Left ventricle myocardium superior (tissue), 1 donor: Measurements from ENCODE around the gene SH3BP4. TPM values are rescaled to one million over a fixed set of nuclear protein-coding genes. Genes with fewer than 3 reads are reported as not detected.

Experiments used
- ATAC-seq: fragments of 200-7000 bp; cut with Tn5 transposase; one replicate; pipeline ENCODE4 v1.9.1; 2020; ENCODE audit warnings: mild to moderate bottlenecking, moderate library complexity
- DNase-seq: peaks from one replicate; pipeline ENCODE4 v3.0.0-alpha.2; 2020
- intact Hi-C: fragments of 100-400 bp; cut with micrococcal nuclease; formaldehyde crosslinking; loops from one replicate; pipeline ENCODE4 v1.11.0; 2022
- total RNA-seq: library from RNA; stranded (reverse); fragmentation: NEBNext Ultra II Directional; extraction: Animal tissue kit (Norgen Biotek cat#: 25700); gene quantifications from one replicate; pipeline ENCODE4 v1.2.1, GENCODE V29; 2021
- donor health status: DM: no; HTN: yes; CAD: no; lungs with severe emphysema.

SH3BP4 gene
- total RNA-seq, 1 donor from 2014 or later: 8.3 TPM

DNA sequence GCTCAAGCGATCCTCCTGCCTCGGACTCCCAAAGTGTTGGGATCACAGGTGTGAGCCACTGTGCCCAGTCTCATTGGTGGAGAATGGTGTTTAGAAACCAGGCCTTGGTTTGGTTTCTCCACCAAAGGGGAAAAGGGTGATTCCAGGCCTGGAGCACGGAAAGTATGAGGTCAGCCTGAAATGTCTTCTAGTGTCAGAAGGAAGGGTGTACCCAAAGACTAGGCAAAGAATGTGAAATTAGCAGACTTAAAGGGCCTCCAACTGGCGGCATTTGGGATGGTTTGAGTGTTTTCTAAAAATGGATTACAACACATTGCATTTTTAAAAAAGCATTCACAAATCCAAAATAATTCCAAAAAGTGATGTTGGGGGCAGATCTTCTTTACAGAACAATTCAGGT, 139.6 kb downstream of the SH3BP4 start:
- intact Hi-C loops: no loop called here
- no peak for DNase-seq
- no peak for ATAC-seq

DNA sequence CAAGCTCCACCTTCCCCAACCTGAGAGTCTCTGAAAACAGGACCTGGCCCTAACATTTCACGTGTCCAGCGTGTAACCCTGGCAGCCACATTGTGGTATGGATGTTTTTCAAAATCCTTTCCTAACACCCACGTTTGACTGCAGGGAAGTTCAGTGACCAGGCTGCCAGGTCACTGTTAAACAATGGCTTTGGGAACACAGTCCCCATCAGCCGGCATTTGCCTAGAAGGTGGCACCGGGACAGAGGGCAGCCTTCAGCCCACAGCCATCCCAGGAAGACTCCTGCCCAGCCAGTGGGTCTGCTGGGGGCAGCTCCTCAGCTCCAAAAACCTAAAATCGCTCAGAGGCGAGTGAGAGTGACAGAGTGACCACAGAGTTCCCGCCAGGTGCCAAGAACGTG, 140.2 kb downstream of the SH3BP4 start:
- no peak for ATAC-seq
- no peak for DNase-seq
- intact Hi-C loops: no loop called here

- DNase-seq (no peak), ATAC-seq (no peak)
- intact Hi-C loops: no loop called here
These were observed 140.8 kb downstream of the SH3BP4 start for GRCh38 chr2:235092433-235093223.

DNA sequence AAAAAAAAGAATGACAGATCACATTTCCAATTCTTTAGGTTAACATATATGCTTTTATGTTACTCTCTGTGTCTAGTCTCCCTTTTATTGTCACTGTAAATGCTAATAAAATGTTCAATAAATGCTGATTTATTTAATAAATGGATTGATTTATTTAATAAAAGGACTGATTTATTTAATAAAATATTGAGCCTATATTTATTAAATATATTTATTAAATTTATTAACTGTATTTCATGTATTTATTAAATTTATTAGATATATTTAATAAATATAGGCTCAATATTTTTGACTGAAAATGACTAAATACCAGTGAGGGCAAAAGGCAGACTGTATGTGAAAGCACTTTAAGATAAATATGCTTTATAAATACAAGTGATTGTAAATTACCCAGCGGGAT, 142.6 kb downstream of the SH3BP4 start:
- ATAC-seq (no peak), DNase-seq (no peak)
- intact Hi-C loops: no loop called here

GRCh38 chr2:235095569-235095968, 143.8 kb downstream of the SH3BP4 start:
- intact Hi-C loops: no loop called here
- ATAC-seq: no peak
- DNase-seq: no peak

- intact Hi-C loops: no loop called here
- DNase-seq: no peak
- ATAC-seq: no peak
These were observed 144.6 kb downstream of the SH3BP4 start for GRCh38 chr2:235096447-235096846.

DNA sequence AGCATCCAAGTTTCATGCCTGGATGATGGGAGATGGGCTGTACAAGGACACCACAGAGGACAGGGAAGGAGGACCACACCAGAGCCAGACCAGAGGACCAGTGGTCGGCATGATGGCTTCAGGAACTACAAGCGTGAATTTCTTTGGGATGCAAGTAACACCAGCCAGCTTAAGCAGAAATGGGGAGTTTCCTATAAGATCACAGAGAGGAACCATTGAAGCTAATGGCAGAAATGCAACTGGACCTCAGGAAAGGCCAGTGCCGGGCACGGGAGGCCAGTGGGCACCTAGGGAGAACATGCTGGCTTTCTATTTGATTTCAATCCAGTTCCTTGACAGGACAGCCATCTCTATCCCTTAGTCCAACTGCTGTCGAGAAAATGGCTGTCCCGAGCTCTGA, 145.4 kb downstream of the SH3BP4 start:
- no peak for DNase-seq
- intact Hi-C loops: no loop called here
- no peak for ATAC-seq

- DNase-seq (no peak), ATAC-seq (no peak)
- intact Hi-C loops: no loop called here
These were observed 146.5 kb downstream of the SH3BP4 start for GRCh38 chr2:235098269-235098668.

- ATAC-seq: no peak
- DNase-seq: no peak
- intact Hi-C loops: no loop called here
These were observed 147.1 kb downstream of the SH3BP4 start for GRCh38 chr2:235098736-235099494.

GRCh38 chr2:235102896-235103295, 151.1 kb downstream of the SH3BP4 start:
- ATAC-seq (no peak), DNase-seq (no peak)
- intact Hi-C loops: no loop called here
